ENCODE results near the gene OBSCN. TPM values are rescaled to one million over a fixed set of nuclear protein-coding genes. Genes with fewer than 3 reads are reported as not detected.

The OBSCN gene
- total and polyA plus RNA-seq, 10 of the 15 experiments (the other 5 are each of a cell fraction or from before 2014, with no cell fraction given), result 0.01 to 0.36 (median 0.08) TPM; not detected in 2

DNA sequence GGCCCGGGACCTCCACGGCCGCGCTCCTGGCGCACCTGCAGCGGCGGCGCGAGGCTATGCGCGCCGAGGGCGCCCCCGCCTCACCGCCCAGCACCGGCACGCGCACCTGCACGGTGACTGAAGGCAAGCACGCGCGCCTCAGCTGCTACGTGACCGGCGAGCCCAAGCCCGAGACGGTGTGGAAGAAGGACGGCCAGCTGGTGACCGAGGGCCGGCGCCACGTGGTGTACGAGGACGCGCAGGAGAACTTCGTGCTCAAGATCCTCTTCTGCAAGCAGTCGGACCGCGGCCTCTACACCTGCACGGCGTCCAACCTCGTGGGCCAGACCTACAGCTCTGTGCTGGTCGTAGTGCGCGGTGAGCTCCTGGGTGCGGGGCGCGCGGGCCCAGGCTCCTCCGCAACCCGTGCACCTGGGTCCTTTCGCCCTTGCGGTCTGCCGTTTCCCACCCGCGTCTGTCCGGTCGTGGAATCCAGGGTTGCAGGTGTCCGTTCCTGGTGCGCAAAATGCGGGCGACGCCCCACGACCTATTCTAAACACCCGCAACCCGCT lies 4.6 kb downstream of the OBSCN start:
- H3K4me2 ChIP-seq (ENCODE audit: control insufficient read depth, insufficient read depth), result 0 out of 2 replicates have a peak overlapping the region, but pooled peaks have one; percentile 25
- H3K4me3 ChIP-seq, result no peak overlapping the region
- H4K20me1 ChIP-seq (ENCODE audit: control insufficient read depth, insufficient read depth), result no peaks in the 10 kb centered on the region
- no peak overlapping the region for H3K9ac ChIP-seq (ENCODE audit: control insufficient read depth, insufficient read depth, low read length)
- no peaks in the 10 kb centered on the region for H3K36me3 ChIP-seq (ENCODE audit: control insufficient read depth in 2 of 2, insufficient read depth in 2 of 2, low read length in 1 of 2)
- in situ Hi-C loops (cut with MboI) (no loop called here), intact Hi-C loops (cut with micrococcal nuclease; ENCODE audit: unreplicated experiment) (loop anchor here (5.0 to 10.0 kb wide), 2 partner anchors 72 to 305 kb away; no protein-coding TSS in a partner anchor)
- H3K27ac ChIP-seq (ENCODE audit: control insufficient read depth, insufficient read depth), result no peak overlapping the region
- FAIRE-seq (no peak), DNase-seq (ENCODE audit: low read depth, low spot score) (no peak), ATAC-seq (no peak)
- RAD21 ChIA-PET (ENCODE audit: unreplicated experiment), result no interaction called here
- H3K9me3 ChIP-seq (replicated peaks; ENCODE audit: control insufficient read depth, insufficient read depth, low read length), result no peaks in the 10 kb centered on the region; the same call in 2 of the 3 replicates
- no peaks in the 10 kb centered on the region for H3K27me3 ChIP-seq (replicated peaks in 1 of 2; ENCODE audit: control insufficient read depth in 2 of 2, insufficient read depth in 2 of 2, low read length in 1 of 2)
- no peaks in the 10 kb centered on the region for H3K4me1 ChIP-seq (ENCODE audit: control insufficient read depth, insufficient read depth, low read length)
- 97% methylated on average over 42 of the region's 66 CpGs for WGBS (ENCODE audit: insufficient coverage, insufficient replicate concordance, low lambda C conversion rate, missing lambda C conversion rate)
- BruUV-seq (replicated peaks), result no TSS peak
- SMC1A ChIA-PET (ENCODE audit: uncharacterized antibody, unreplicated experiment), result no interaction called here
- CTCF ChIA-PET, result interaction anchor here (0.8 kb wide), 1 partner anchor 40 kb away, joined by 3 read pairs; no protein-coding TSS in a partner anchor
- POLR2A ChIA-PET, result no interaction called here
- H2AFZ ChIP-seq (ENCODE audit: control insufficient read depth, low read depth, low read length), result no peak overlapping the region
- TF ChIP-seq, protein P1, sequence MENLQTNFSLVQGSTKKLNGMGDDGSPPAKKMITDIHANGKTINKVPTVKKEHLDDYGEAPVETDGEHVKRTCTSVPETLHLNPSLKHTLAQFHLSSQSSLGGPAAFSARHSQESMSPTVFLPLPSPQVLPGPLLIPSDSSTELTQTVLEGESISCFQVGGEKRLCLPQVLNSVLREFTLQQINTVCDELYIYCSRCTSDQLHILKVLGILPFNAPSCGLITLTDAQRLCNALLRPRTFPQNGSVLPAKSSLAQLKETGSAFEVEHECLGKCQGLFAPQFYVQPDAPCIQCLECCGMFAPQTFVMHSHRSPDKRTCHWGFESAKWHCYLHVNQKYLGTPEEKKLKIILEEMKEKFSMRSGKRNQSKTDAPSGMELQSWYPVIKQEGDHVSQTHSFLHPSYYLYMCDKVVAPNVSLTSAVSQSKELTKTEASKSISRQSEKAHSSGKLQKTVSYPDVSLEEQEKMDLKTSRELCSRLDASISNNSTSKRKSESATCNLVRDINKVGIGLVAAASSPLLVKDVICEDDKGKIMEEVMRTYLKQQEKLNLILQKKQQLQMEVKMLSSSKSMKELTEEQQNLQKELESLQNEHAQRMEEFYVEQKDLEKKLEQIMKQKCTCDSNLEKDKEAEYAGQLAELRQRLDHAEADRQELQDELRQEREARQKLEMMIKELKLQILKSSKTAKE (IDR thresholded peaks at IDR 0.05; ENCODE audit: low read depth, poor library complexity, severe bottlenecking), result no peak
- TF ChIP-seq, protein P2, sequence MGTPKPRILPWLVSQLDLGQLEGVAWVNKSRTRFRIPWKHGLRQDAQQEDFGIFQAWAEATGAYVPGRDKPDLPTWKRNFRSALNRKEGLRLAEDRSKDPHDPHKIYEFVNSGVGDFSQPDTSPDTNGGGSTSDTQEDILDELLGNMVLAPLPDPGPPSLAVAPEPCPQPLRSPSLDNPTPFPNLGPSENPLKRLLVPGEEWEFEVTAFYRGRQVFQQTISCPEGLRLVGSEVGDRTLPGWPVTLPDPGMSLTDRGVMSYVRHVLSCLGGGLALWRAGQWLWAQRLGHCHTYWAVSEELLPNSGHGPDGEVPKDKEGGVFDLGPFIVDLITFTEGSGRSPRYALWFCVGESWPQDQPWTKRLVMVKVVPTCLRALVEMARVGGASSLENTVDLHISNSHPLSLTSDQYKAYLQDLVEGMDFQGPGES (IDR thresholded peaks at IDR 0.05), result no peak
- TF ChIP-seq, protein P3, sequence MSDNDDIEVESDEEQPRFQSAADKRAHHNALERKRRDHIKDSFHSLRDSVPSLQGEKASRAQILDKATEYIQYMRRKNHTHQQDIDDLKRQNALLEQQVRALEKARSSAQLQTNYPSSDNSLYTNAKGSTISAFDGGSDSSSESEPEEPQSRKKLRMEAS (IDR thresholded peaks at IDR 0.05; ENCODE audit: low read depth, low read length), result no peak
- TF ChIP-seq MYB (IDR thresholded peaks at IDR 0.05; ENCODE audit: borderline replicate concordance, low read depth, low read length) (no peak), NFIC (IDR thresholded peaks at IDR 0.05; ENCODE audit: low read depth, low read length) (no peak), SMAD1 (IDR thresholded peaks at IDR 0.05; ENCODE audit: low read depth, partially characterized antibody) (no peak), NR2C1 (IDR thresholded peaks at IDR 0.05) (no peak), TBL1XR1 (IDR thresholded peaks at IDR 0.05; ENCODE audit: low read depth, low read length) (no peak), CEBPB (IDR thresholded peaks at IDR 0.05; ENCODE audit: borderline replicate concordance in 1 of 2, low read depth in 2 of 2, low read length in 2 of 2) (no peak), SUPT20H (IDR thresholded peaks at IDR 0.05; ENCODE audit: borderline replicate concordance, control insufficient read depth, low read depth, low read length) (no peak), ZNF622 (IDR thresholded peaks at IDR 0.05) (no peak)
- TF ChIP-seq, protein P4, sequence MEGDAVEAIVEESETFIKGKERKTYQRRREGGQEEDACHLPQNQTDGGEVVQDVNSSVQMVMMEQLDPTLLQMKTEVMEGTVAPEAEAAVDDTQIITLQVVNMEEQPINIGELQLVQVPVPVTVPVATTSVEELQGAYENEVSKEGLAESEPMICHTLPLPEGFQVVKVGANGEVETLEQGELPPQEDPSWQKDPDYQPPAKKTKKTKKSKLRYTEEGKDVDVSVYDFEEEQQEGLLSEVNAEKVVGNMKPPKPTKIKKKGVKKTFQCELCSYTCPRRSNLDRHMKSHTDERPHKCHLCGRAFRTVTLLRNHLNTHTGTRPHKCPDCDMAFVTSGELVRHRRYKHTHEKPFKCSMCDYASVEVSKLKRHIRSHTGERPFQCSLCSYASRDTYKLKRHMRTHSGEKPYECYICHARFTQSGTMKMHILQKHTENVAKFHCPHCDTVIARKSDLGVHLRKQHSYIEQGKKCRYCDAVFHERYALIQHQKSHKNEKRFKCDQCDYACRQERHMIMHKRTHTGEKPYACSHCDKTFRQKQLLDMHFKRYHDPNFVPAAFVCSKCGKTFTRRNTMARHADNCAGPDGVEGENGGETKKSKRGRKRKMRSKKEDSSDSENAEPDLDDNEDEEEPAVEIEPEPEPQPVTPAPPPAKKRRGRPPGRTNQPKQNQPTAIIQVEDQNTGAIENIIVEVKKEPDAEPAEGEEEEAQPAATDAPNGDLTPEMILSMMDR (IDR thresholded peaks at IDR 0.05 in 2 of 3, conservative IDR thresholded peaks at IDR 0.05 in 1 of 3; ENCODE audit: control insufficient read depth in 2 of 3, extremely low read depth in 1 of 3, insufficient read depth in 1 of 3, low read depth in 3 of 3, low read length in 3 of 3), result no peak
- H3K79me2 ChIP-seq (ENCODE audit: control insufficient read depth, insufficient read depth, low read length), result no peaks in the 10 kb centered on the region
